Measurements from ENCODE around the gene MED9. TPM values are rescaled to one million over a fixed set of nuclear protein-coding genes. Genes with fewer than 3 reads are reported as not detected.

The MED9 gene

GRCh38 chr17:17536702-17537101 lies 59.9 kb downstream of the MED9 start:
- Histone ChIP-seq H3K9ac (ENCODE audit: low read depth, low read length) (no peak overlapping the region), H3K4me3 (ENCODE audit: low read length) (no peak overlapping the region), H3K36me3 (ENCODE audit: insufficient read depth, low read length) (no peaks in the 10 kb centered on the region), H3K27me3 (ENCODE audit: control insufficient read depth, insufficient read depth, low read length) (no peaks in the 10 kb centered on the region), H3K4me1 (ENCODE audit: control insufficient read depth, insufficient read depth, low read length) (peaks cover 16% of the 10 kb centered on the region), H3K9me3 (replicated peaks; ENCODE audit: low read length) (no peaks in the 10 kb centered on the region), H3K4me2 (ENCODE audit: low read length) (no peak overlapping the region)

- H3K9me3 ChIP-seq (replicated peaks; ENCODE audit: low read length), result no peaks in the 10 kb centered on the region
- H3K27me3 ChIP-seq (ENCODE audit: control insufficient read depth, insufficient read depth, low read length), result no peaks in the 10 kb centered on the region
- no peaks in the 10 kb centered on the region for H3K36me3 ChIP-seq (ENCODE audit: insufficient read depth, low read length)
- H3K9ac ChIP-seq (ENCODE audit: low read depth, low read length), result no peak overlapping the region
- no peak overlapping the region for H3K4me3 ChIP-seq (ENCODE audit: low read length)
- no peak overlapping the region for H3K4me2 ChIP-seq (ENCODE audit: low read length)
- peaks cover 16% of the 10 kb centered on the region for H3K4me1 ChIP-seq (ENCODE audit: control insufficient read depth, insufficient read depth, low read length)
These were observed 60.7 kb downstream of the MED9 start for GRCh38 chr17:17537311-17538099.

DNA sequence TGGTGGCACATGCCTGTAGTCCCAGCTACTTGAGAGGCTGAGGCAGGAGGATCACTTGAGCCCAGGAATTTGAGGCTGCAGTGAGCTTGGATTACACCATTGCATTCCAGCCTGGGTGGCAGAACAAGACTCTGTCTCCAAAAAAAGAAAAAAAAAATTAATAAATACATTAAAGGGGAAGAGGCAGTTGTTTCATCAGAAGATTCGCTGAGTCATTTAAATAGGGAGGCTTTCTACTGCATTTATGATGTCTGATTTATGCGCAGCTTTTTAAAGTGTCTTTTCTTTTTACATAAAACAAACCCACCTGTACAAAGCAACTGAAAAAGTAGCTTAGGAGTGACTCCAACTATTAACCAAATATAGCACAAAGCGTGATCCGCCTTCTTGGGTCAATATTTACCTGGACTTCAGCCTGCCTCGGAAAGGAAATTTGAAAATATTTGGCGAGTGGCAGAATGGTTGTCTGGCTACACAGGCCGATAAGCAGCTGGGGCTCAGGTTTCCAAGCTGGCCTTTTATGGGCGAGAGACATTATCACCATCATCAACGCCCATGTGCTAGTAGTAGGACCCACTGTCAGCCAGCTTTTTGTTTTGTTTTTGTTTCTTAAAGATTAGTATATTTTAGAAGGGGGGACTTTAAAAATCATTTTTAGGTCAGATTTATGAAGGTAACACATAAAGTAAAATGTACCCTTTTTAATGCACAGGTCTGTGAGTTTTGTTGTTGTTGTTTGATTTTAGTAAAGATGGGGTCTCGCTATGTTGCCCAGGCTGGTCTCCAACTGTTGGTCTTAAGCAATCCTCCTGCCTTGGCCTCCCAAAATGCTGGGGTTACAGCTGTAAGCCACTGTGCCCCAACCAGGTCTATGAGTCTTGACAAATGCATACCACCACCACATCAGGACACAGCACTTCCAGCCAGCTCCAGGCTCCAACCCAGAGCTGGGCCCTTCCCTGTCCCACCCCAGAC lies 61.9 kb downstream of the MED9 start:
- no peaks in the 10 kb centered on the region for H3K9me3 ChIP-seq (replicated peaks; ENCODE audit: low read length)
- H3K4me1 ChIP-seq (ENCODE audit: control insufficient read depth, insufficient read depth, low read length), result peaks cover 16% of the 10 kb centered on the region
- H3K36me3 ChIP-seq (ENCODE audit: insufficient read depth, low read length), result no peaks in the 10 kb centered on the region
- no peak overlapping the region for H3K4me3 ChIP-seq (ENCODE audit: low read length)
- no peaks in the 10 kb centered on the region for H3K27me3 ChIP-seq (ENCODE audit: control insufficient read depth, insufficient read depth, low read length)
- H3K4me2 ChIP-seq (ENCODE audit: low read length), result no peak overlapping the region
- no peak overlapping the region for H3K9ac ChIP-seq (ENCODE audit: low read depth, low read length)

DNA sequence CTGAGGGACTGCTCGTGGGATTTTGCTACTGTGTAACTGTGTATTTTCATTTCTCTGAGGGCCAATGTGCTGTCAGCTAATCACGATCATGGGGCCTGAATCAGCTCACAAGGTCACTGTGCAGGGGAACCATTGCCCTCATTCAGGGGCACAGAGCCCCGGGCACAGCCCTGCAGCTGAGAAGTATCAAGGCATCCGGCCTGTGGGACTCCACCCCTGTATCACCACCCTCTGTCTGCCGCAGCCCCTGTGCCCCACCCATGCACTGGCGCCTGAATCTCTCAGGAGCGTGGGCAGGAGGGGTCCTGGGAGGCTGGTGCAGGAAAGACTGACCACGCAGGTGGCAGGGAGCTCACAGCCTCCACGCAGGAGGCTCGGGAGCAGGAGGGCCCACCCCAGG lies 62.8 kb downstream of the MED9 start:
- Histone ChIP-seq H3K9me3 (replicated peaks; ENCODE audit: low read length) (no peaks in the 10 kb centered on the region), H3K36me3 (ENCODE audit: insufficient read depth, low read length) (no peaks in the 10 kb centered on the region), H3K4me1 (ENCODE audit: control insufficient read depth, insufficient read depth, low read length) (peaks cover 16% of the 10 kb centered on the region), H3K9ac (ENCODE audit: low read depth, low read length) (no peak overlapping the region), H3K4me2 (ENCODE audit: low read length) (no peak overlapping the region), H3K27me3 (ENCODE audit: control insufficient read depth, insufficient read depth, low read length) (no peaks in the 10 kb centered on the region), H3K4me3 (ENCODE audit: low read length) (no peak overlapping the region)

- no peaks in the 10 kb centered on the region for H3K27me3 ChIP-seq (ENCODE audit: control insufficient read depth, insufficient read depth, low read length)
- no peaks in the 10 kb centered on the region for H3K36me3 ChIP-seq (ENCODE audit: insufficient read depth, low read length)
- H3K4me1 ChIP-seq (ENCODE audit: control insufficient read depth, insufficient read depth, low read length), result peaks cover 20% of the 10 kb centered on the region
- H3K4me3 ChIP-seq (ENCODE audit: low read length), result no peak overlapping the region
- H3K4me2 ChIP-seq (ENCODE audit: low read length), result no peak overlapping the region
- H3K9me3 ChIP-seq (replicated peaks; ENCODE audit: low read length), result no peaks in the 10 kb centered on the region
- H3K9ac ChIP-seq (ENCODE audit: low read depth, low read length), result no peak overlapping the region
These were observed 63.6 kb downstream of the MED9 start for GRCh38 chr17:17540278-17540906.

GRCh38 chr17:17540935-17541639 lies 64.3 kb downstream of the MED9 start:
- Histone ChIP-seq H3K4me3 (ENCODE audit: low read length) (no peak overlapping the region), H3K36me3 (ENCODE audit: insufficient read depth, low read length) (no peaks in the 10 kb centered on the region), H3K9ac (ENCODE audit: low read depth, low read length) (no peak overlapping the region), H3K9me3 (replicated peaks; ENCODE audit: low read length) (no peaks in the 10 kb centered on the region), H3K4me1 (ENCODE audit: control insufficient read depth, insufficient read depth, low read length) (peaks cover 20% of the 10 kb centered on the region), H3K4me2 (ENCODE audit: low read length) (no peak overlapping the region), H3K27me3 (ENCODE audit: control insufficient read depth, insufficient read depth, low read length) (no peaks in the 10 kb centered on the region)

- Histone ChIP-seq H3K27me3 (ENCODE audit: control insufficient read depth, insufficient read depth, low read length) (no peaks in the 10 kb centered on the region), H3K9ac (ENCODE audit: low read depth, low read length) (no peak overlapping the region), H3K9me3 (replicated peaks; ENCODE audit: low read length) (no peaks in the 10 kb centered on the region), H3K4me1 (ENCODE audit: control insufficient read depth, insufficient read depth, low read length) (peaks cover 16% of the 10 kb centered on the region), H3K4me2 (ENCODE audit: low read length) (no peak overlapping the region), H3K36me3 (ENCODE audit: insufficient read depth, low read length) (no peaks in the 10 kb centered on the region), H3K4me3 (ENCODE audit: low read length) (no peak overlapping the region)
These were observed 64.8 kb downstream of the MED9 start for GRCh38 chr17:17541640-17542001.

Small RNAs within 50 kb of the gene (small RNA-seq; reads per million reads assigned to genes)
- gene RF00019, result not detected
